NCI-H1694 treated with DMSO at 0.1 percent for 48 hours (cell line): ENCODE results near the gene EEFSEC.

Experiments
- DNase-seq: peaks from one replicate; lab custom pipeline; 2025; lab: John Stamatoyannopoulos, UW

Gene EEFSEC

GRCh38 chr3:128427175-128427857 is 274.0 kb downstream of the EEFSEC start:
- no peak for DNase-seq

DNA sequence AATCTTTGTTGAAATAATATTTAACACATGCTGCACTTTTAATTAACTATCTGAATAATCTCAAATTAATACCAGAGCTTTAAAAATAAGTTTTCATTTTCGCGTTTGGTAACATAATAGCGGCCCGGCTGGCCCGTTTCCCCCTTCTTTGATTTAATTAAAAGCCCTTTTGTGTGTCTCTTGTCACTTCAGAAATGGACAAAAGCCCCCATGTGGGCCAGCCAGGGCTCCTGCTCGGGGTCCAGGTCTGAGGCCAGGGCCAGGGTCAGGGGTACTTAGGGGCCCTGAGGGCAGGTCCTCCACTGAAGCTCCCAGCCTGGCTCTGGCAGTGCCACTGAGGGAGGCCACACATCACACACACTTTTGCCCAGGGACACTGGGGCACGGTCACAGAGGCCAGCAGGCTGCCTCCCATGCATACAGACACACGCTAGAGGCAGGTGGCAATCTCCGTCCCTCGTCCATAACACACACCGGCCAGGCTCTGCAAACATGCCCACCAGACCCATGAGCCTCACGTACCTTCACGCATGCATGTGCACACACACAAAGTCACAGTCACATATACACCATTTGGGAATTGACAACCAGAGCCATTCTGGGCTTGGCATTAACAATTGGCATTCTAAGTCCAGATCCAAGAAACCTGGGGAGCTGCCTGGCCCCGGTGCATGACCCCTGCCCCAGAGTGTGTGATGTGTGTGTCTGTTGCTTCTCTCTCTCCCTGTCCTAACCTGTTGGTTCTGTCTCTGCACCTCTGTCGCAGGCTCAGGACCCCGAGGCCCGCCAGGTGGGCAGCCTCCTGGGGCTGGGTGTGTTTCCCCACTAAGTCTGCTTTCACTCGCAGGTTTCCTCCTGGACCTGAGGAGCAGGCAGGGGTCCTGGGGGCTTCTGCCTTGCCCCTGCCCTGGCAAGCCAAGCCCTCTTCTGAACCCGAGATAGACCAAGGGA is 274.9 kb downstream of the EEFSEC start:
- no peak for DNase-seq

GRCh38 chr3:128429275-128429674 is 276.0 kb downstream of the EEFSEC start:
- no peak for DNase-seq

DNA sequence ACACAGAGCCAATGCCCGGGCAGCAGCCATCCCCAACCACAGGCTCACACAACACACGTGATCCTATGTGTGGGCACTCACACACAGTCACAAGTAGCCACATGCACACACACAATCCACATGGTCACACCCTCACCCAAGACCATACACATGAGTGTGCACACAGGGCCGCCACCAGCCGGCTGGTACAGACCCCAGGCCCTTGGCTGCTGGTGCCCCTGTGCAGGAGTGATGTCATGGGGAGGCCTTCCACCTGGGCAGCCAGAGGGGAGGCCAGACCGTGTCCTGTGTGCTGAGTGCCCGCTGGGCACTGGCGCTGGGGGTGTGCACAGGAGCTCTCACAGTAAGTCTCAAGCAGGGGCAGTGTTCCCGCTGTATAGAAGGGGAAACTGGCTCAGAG is 276.5 kb downstream of the EEFSEC start:
- DNase-seq: no peak

- no peak for DNase-seq
These were observed 277.0 kb downstream of the EEFSEC start for GRCh38 chr3:128430301-128430700.

DNA sequence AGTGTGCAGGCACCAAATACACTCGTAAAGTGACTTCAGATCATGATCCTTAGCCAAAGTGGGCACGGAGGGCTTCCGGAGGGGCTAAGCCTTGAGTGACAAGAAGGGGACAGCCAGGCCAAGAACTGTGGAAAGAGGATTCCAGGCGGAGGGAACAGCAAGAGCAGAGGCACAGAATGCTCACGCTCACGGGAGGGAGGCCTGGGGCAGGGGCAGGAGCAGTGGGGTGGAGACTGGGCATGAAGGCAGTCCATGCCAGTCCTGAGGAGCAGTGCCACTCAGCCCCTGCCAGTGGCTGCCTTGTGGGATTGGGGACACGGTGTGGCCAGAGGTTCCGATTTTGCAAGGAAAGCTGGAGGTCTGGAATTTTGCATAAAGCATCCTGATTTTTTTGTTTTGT is 277.4 kb downstream of the EEFSEC start:
- no peak for DNase-seq

DNA sequence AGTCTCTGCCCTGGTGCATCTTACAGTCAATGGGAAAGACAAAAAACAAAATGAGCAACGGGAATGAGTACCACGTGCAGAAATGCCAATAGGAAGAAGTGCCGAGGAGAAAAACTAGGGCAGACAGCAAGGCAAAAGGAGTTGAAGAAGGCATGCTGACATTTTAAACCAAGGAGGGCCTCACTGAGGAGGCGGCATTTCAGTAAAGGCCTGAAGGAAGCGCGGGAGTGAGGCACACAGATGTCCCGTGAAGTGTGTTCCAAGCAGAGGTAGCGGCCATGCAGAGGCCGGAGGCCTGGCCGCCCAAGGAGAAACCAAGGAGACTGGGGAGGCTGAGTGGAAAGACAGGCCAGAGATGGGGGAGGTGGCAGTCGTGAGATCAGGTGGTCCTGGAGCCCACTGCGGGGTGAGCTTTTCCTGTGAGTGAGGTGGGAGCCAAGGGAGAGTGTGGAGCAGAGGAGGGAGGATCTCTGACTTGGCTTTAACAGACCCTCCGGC is 278.6 kb downstream of the EEFSEC start:
- no peak for DNase-seq

GRCh38 chr3:128432301-128432970 is 279.2 kb downstream of the EEFSEC start:
- DNase-seq: no peak

DNA sequence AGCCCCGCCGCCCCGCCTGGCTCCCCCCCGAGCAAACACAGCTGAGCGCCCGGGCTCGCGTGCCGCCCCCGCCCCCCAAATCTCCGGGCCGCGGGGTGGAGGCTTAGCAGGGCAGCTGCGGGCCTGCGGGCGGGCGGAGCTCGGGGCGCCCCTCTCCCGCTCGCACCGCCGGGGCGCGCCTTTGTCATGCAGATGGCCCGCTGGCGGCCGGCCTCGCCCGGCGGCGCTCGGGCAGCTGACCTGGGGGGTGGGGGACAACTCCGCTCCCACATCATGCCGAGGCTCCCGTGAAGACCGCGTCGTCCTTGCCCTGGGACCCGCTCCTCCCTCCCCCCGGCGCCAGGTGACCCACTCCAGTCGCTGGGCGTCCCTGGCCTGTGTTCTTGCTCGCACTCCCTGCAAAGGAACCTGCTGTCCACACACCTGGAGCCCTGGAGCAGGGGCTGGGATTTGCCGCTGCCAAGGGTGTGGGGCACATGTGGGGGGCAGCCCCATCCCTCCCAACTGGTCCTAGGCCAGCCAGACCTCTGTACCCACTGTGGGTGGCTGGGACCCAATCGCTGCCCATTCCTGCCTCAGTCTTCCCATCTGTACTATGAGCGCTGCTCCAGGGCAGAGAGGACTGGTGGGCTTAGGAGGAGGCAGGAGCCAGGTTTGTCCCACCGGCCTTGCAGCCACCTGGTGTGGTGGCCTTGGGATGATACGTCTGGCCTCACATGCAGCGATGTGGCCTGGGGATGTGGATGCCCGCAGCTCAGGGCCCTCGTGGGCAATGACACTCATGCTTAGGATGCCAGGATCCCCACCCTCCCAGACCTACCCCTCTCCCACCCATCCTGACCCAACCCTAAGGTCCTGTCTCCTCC is 279.9 kb downstream of the EEFSEC start:
- DNase-seq: no peak

- no peak for DNase-seq
These were observed 280.5 kb downstream of the EEFSEC start for GRCh38 chr3:128433837-128434165.

- DNase-seq: no peak
These were observed 281.2 kb downstream of the EEFSEC start for GRCh38 chr3:128434524-128434923.

DNA sequence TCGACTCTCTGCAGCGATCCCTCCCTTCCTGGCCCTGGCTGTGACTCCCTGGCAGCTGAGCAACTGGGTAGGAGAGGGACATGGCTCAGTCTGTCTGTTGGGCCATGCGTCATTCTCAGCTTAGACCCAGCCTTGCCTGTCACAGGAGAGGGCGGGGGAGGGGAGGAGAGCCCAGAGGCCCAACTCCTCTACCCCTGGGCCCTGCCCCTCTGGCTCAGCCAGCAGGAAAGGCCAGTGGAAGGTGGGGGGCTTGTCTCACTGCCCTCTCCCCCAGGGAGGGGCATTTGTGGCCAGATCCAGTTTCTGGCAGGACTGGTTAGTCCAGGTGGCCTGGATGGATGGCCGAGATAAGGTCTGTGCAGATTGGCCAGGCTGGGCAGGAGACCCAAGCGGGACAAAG is 281.8 kb downstream of the EEFSEC start:
- DNase-seq: no peak

GRCh38 chr3:128435561-128435960 is 282.3 kb downstream of the EEFSEC start:
- DNase-seq: no peak

DNA sequence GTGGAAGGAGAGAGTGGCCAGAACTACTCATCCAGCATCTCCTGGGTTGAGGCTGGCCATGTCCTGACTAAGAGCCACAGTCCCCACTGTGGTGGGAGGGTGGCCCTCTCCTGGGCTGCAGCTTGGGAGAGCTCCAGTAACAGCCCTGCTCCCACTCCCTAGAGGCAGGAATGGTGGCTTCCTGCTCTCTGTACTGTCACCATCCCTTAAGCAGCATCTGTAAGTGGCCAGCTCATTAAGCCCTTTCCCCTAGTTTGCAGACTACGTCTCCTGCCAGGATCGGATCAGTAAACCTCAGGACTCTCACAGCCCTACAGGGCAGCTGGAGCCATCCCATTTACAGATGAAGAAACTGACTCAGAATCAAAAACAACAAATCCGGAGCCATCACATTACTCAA is 282.9 kb downstream of the EEFSEC start:
- DNase-seq: no peak

DNA sequence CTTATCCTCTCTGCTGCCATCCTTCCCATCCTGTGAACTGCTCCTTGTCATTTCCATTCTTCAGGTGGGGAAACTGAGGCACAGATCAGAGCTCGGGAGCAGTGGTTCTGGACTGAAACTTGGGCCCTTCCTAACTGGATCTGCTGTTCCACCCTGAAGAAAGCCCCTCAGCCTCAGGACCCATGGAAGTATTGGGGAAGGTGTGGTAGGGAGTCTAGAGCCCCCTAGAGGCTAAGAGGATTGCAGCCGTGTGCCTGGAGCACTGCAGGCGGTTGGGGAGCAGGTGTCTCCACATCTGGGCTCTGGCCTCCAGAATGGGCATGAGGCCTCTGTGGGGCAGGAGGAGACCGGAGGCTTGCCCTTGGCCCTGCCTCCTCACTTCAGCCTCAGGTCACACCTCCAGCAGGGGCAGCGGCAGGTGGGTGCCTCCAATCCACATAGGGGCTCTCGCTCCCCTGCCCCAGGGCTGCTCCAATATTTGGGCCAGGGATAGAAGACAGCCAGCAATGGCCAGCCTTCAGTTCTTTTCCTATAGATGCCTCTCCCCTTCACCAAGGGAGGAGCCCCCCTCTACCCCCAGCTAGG is 285.3 kb downstream of the EEFSEC start:
- DNase-seq: no peak

GRCh38 chr3:128439226-128439625 is 285.9 kb downstream of the EEFSEC start:
- no peak for DNase-seq

DNA sequence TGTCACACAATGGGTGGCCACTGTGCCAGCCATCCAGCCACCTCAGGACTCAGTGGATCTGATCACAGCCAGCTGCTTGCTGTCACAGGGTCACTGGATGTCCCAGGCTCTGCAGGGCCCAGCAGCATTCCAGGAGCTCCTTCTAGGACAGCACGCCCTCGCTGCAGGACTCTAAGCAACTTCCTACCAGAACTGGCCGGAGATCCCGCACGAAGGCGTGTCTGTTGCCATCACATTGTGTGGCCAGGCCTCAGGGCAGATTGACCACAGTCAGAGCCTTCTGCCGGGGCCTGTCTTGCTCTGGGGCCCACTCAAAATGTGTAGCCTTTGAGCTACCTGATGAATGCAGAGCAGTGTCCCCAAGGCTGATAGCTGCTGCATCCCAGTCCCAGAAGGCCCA is 288.8 kb downstream of the EEFSEC start:
- DNase-seq: no peak

- no peak for DNase-seq
These were observed 289.7 kb downstream of the EEFSEC start for GRCh38 chr3:128442949-128443348.

DNA sequence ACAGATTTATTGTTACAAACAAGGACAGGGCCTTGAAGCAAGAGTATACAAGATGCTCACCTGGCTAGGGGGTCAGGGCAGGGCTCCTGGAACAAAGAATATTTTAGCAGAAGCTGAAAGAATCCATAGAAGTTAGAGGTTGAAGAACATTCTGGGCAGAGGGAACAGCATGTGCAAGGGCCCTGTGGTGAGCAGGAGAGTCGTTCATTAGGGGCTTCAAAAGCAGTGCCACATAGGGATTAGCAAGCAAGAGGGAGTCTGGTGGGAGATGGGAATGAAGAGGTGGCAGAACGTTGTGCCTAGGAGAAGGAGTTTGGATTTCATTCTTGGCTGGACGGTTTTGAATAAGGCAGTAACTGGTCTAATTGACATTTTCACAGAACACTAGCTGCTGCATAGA is 290.5 kb downstream of the EEFSEC start:
- no peak for DNase-seq

- no peak for DNase-seq
These were observed 292.1 kb downstream of the EEFSEC start for GRCh38 chr3:128445357-128445756.

DNA sequence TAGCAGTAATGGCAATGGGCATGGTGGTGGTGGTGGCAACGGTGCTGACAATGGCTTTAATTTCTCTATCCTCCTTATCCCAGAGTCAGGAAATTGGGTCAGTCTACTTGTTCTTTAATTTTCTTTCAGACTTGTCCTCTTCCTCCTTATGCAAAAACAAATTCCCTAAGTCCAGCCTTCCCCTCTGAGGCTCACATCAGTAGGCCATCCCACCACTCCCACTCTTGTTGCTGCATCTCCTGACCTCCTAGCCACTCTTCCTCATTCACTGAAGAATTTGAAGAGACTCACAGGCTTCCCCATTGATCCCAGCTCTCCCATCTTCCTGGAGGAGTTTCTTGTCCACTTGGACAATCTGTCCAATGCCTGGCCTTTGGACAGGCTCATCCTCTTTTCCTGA is 293.5 kb downstream of the EEFSEC start:
- DNase-seq: no peak
